Thoracic aorta (tissue), 2 donors: Measurements from ENCODE around the gene GOLGA7B. TPM values are rescaled to one million over a fixed set of nuclear protein-coding genes. Genes with fewer than 3 reads are reported as not detected.

Source experiments
- ATAC-seq: fragments of 150-250 bp; one replicate; pipeline ENCODE4 v1.8.0; 2017; ENCODE audit warnings: low read depth; ENCODE audit not compliant: insufficient number of reproducible peaks, low FRiP score
- DNase-seq: peaks from one replicate; pipeline ENCODE4 v3.0.0-alpha.2; 2020; ENCODE audit warnings: low spot score
- H3K27ac ChIP-seq, 2 donors: fragments of 200-600 bp; sonication (generic); 1 replicate in 1 of 2; 2 replicates in 1 of 2; pipeline ENCODE4 v1.5.1; 2016; ENCODE audit warnings: mild to moderate bottlenecking in 2 of 2, moderate library complexity in 2 of 2
- H3K27me3 ChIP-seq: fragments of 200-600 bp; sonication (generic); replicated peaks from 2 replicates; pipeline ENCODE4 v1.6.0; 2016; ENCODE audit warnings: mild to moderate bottlenecking; ENCODE audit not compliant: insufficient read depth
- H3K36me3 ChIP-seq: fragments of 200-600 bp; sonication (generic); one replicate; pipeline ENCODE4 v1.5.1; 2016
- H3K4me1 ChIP-seq, 2 donors: fragments of 200-600 bp; sonication (generic); 1 replicate in 1 of 2; 2 replicates in 1 of 2; pipeline versions ENCODE4 v1.5.1 to v1.6.0; 2016; ENCODE audit warnings: low read depth in 2 of 2, mild to moderate bottlenecking in 1 of 2; ENCODE audit not compliant: control insufficient read depth in 1 of 2
- H3K4me3 ChIP-seq: fragments of 200-600 bp; sonication (generic); 2 replicates; pipeline ENCODE4 v1.5.1; 2016; ENCODE audit warnings: mild to moderate bottlenecking
- H3K9me3 ChIP-seq: fragments of 200-600 bp; sonication (generic); 2 replicates; pipeline ENCODE4 v1.5.1; 2016
- total RNA-seq, 2 donors: library from RNA; depleted of rRNA; stranded (reverse); fragments of >200 nt; gene quantifications; one replicate each; pipeline versions ENCODE4 v1.1.0 to v1.2.3, GENCODE V29; 2016
- TF ChIP-seq, protein P1 (sequence below): fragments of 200-600 bp; sonication (generic); IDR thresholded peaks from one replicate; pipeline ENCODE4 v1.5.1; 2019; ENCODE audit warnings: antibody characterized with exemption

GOLGA7B gene
- total RNA-seq, 2 donors from 2014 or later, result 0.07 TPM; not detected in 1

- TF ChIP-seq, protein P1, sequence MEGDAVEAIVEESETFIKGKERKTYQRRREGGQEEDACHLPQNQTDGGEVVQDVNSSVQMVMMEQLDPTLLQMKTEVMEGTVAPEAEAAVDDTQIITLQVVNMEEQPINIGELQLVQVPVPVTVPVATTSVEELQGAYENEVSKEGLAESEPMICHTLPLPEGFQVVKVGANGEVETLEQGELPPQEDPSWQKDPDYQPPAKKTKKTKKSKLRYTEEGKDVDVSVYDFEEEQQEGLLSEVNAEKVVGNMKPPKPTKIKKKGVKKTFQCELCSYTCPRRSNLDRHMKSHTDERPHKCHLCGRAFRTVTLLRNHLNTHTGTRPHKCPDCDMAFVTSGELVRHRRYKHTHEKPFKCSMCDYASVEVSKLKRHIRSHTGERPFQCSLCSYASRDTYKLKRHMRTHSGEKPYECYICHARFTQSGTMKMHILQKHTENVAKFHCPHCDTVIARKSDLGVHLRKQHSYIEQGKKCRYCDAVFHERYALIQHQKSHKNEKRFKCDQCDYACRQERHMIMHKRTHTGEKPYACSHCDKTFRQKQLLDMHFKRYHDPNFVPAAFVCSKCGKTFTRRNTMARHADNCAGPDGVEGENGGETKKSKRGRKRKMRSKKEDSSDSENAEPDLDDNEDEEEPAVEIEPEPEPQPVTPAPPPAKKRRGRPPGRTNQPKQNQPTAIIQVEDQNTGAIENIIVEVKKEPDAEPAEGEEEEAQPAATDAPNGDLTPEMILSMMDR, result no peak
- no peaks in the 10 kb centered on the region for H3K4me1 ChIP-seq
- H3K36me3 ChIP-seq, result no peaks in the 10 kb centered on the region
- H3K27ac ChIP-seq, result no peak overlapping the region
- no peak overlapping the region for H3K4me3 ChIP-seq
- no peak for ATAC-seq
- H3K9me3 ChIP-seq, result no peaks in the 10 kb centered on the region
- DNase-seq, result no peak
- H3K27me3 ChIP-seq, result no peaks in the 10 kb centered on the region
These were observed 33.0 kb upstream of the GOLGA7B start for GRCh38 chr10:97816609-97817008.

DNA sequence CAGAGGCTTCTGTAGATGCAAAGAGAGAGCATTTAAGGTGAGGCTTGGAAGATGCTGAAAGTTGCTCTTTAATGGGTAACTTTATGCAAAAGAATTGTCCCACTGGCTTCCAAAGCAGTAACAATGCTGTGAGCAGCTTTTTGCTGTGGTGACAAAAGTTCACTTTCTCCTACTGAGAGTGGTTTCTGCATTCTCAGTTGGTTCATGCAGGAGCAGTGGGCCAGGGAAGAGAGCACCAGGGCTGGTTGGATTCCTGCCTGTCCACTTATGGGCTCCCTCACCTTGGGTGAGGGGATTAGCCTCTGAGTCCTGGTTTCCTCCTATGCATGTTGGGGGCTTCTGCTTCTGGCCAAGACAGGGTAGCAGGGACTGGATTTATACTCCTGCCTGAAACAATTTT is 31.1 kb upstream of the GOLGA7B start:
- ATAC-seq (no peak), DNase-seq (no peak)
- Histone ChIP-seq H3K36me3 (no peaks in the 10 kb centered on the region), H3K9me3 (no peaks in the 10 kb centered on the region), H3K4me1 (no peaks in the 10 kb centered on the region), H3K27me3 (no peaks in the 10 kb centered on the region), H3K27ac (no peak overlapping the region), H3K4me3 (no peak overlapping the region)
- TF ChIP-seq, protein P1, result no peak

DNA sequence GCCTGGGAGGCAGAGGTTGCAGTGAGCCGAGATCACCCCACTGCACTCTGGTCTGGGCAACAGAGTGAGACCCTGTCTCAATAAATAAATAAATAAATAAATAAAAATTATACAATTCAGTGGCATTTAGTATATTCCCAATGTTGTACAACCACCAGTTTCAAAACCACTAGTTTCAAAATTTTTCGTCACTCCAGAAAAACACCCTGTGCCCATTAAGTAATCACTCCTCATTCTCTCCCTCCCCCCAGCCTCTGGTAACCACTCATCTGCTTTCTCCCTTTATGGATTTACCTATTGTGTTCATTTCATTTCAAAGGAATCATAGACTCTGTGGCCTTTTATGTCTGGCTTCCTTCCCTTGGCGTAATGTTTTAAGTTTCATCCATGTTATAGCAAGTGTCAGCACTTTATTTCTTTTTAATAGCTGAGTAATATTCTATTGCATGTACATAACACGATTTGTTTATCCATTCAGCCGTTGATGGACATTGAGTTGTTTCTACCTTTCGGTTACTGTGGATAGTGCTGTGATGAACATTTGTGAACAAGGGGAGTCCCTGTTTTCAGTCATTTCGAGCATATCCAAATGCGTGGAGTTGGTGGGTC is 29.4 kb upstream of the GOLGA7B start:
- ATAC-seq (no peak), DNase-seq (no peak)
- TF ChIP-seq, protein P1, result no peak
- no peak overlapping the region for H3K4me3 ChIP-seq
- no peak overlapping the region for H3K27ac ChIP-seq
- no peaks in the 10 kb centered on the region for H3K4me1 ChIP-seq
- no peaks in the 10 kb centered on the region for H3K9me3 ChIP-seq
- H3K36me3 ChIP-seq, result no peaks in the 10 kb centered on the region
- no peaks in the 10 kb centered on the region for H3K27me3 ChIP-seq

DNA sequence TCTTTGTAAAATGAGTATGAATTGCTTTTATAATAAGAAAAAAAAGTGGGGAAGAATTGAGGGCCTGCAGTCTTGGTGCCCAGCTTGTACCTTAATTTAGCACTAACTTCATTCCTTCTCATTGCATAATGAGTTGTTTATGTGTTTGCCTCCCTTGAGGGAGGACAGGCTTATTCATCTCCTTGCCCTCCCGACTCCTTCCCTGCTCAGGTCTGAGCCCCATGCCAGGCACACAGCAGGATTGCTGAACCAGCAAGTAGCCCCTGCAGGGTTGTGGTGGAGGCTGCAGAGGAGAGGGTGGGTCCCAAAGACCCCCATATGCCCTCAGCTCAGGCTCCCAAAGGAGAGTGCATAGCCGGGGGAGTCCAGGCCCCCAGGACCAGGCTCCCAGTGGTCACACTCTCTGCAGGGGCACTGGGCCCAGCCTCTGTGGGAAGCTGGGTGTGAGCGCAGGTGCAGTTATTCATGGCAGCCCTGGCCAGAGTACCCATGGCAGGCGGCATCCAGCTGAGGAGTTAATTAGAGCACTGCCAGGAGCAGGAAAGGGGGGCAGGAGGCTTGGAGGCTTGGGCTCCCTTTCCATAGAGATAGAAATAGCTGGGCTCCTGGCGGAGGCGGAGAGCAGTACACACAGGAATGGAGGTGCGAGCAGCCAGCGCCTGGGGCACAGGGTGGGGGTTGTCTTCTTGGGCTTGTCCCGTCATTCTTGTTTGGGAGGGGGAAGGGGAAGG is 28.2 kb upstream of the GOLGA7B start:
- Histone ChIP-seq H3K4me1 (no peaks in the 10 kb centered on the region), H3K27me3 (no peaks in the 10 kb centered on the region), H3K4me3 (no peak overlapping the region), H3K36me3 (no peaks in the 10 kb centered on the region), H3K9me3 (no peaks in the 10 kb centered on the region), H3K27ac (no peak overlapping the region)
- TF ChIP-seq, protein P1, result no peak
- ATAC-seq (no peak), DNase-seq (no peak)

- Histone ChIP-seq H3K27me3 (no peaks in the 10 kb centered on the region), H3K27ac (no peak overlapping the region), H3K4me1 (no peaks in the 10 kb centered on the region), H3K9me3 (no peaks in the 10 kb centered on the region), H3K4me3 (no peak overlapping the region), H3K36me3 (no peaks in the 10 kb centered on the region)
- ATAC-seq (no peak), DNase-seq (no peak)
- TF ChIP-seq, protein P1, result no peak
These were observed 27.4 kb upstream of the GOLGA7B start for GRCh38 chr10:97822261-97822687.
